G401 (cell line): Measurements from ENCODE around the gene C2CD2. TPM values are rescaled to one million over a fixed set of nuclear protein-coding genes. Genes with fewer than 3 reads are reported as not detected.
"Not testable (repeated sequence)": the region's sequence is repeated elsewhere in the genome, so short reads cannot be mapped to it uniquely, and the experiment has no call there.

Source experiments
- DNase-seq: peaks from one replicate; pipeline ENCODE4 v3.0.0-alpha.2; 2015; ENCODE audit warnings: low spot score
- in situ Hi-C: cut with HindIII; loops from 2 replicates; pipeline ENCODE4 v1.10.0; 2016; ENCODE audit warnings: low sequenced_read_pairs, mixed read lengths
- total RNA-seq: library from RNA; depleted of rRNA; stranded (reverse); fragments of >200 nt; shearing (Covaris generic); gene quantifications from 2 replicates; pipeline ENCODE4 v1.2.3, GENCODE V29; 2014

C2CD2 gene
- total RNA-seq, 1 experiment from 2014 or later: 16.3 TPM

GRCh38 chr21:41961282-41961701, 7.5 kb upstream of the C2CD2 start:
- in situ Hi-C loops: no loop called here
- no peak for DNase-seq

- DNase-seq: no peak
- in situ Hi-C loops: no loop called here
Measured at GRCh38 chr21:41960386-41960785, 6.6 kb upstream of the C2CD2 start.

- DNase-seq, in situ Hi-C loops: not testable (repeated sequence)
Measured at GRCh38 chr21:41959697-41960096, 5.9 kb upstream of the C2CD2 start.

GRCh38 chr21:41958886-41959563, 5.2 kb upstream of the C2CD2 start:
- in situ Hi-C loops: no loop called here
- DNase-seq: peak; percentile 13

- in situ Hi-C loops: no loop called here
- DNase-seq: peak; percentile 30
Measured at GRCh38 chr21:41957991-41958766, 4.4 kb upstream of the C2CD2 start.

GRCh38 chr21:41956926-41957729, 3.3 kb upstream of the C2CD2 start:
- in situ Hi-C loops: no loop called here
- DNase-seq: no peak

DNA sequence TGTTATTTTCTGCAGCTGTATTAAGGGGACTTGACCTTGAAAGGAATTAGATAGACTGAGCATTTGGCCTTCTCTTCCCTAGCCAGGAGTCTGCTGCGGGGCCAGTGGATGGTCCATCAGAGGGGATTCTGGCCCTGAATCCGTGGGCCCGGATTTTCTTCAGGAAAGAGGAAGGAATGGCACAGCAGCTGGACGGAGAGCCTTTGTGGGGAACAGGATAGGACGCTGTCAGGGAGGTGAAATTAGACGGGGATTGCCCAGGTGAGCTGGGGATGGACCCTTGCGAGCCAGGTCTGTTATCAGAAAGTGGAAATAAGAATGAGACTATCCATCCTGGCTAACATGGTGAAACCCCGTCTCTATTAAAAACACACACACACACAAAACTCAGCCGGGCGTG, 1.7 kb upstream of the C2CD2 start:
- DNase-seq: no peak
- in situ Hi-C loops: no loop called here

GRCh38 chr21:41954654-41955499, 1.1 kb upstream of the C2CD2 start:
- in situ Hi-C loops: no loop called here
- DNase-seq: no peak

GRCh38 chr21:41953249-41953830, 478 bp downstream of the C2CD2 start:
- no peak for DNase-seq
- in situ Hi-C loops: no loop called here

- DNase-seq: no peak
- in situ Hi-C loops: no loop called here
Measured at GRCh38 chr21:41952568-41953248, 1.1 kb downstream of the C2CD2 start.

- in situ Hi-C loops: no loop called here
Measured at GRCh38 chr21:41951876-41952567, 1.8 kb downstream of the C2CD2 start.

DNA sequence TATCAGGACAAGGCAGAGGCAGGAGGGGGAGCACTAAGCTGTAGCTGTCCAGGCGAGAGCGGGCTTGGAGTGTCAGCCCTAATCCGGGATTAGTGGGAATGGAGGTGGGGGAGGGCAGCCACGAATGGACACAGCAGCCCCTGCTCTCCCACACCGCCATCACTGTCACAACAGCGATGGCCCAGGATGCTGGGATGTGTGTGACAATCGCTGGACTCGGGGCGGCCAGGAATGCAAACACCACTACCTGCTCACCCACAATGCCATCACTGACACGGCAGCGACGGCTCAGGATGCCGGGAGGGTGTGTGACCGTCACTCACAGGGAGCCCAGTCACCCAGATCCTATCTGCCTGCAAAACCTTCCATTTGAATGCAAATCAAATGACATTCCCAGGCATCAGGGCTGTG, 2.9 kb downstream of the C2CD2 start:
- DNase-seq: no peak
- in situ Hi-C loops: no loop called here

More at GRCh38 chr21:41951876-41952567, 1.8 kb downstream of the C2CD2 start:
- DNase-seq: no peak

DNA sequence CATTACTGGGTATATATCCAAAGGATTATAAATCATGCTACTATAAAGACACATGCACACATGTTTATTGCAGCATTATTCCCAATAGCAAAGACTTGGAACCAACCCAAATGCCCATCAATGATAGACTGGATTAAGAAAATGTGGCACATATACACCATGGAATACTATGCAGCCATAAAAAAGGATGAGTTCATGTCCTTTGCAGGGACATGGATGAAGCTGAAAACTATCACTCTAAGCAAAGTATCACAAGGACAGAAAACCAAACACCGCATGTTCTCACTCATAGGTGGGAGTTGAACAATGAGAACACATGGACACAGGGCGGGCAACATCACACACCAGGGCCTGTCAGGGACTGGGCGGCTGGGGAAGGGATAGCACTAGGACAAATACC, 4.2 kb downstream of the C2CD2 start:
- in situ Hi-C loops, DNase-seq: not testable (repeated sequence)

GRCh38 chr21:41948901-41949300, 4.9 kb downstream of the C2CD2 start:
- in situ Hi-C loops: no loop called here

DNA sequence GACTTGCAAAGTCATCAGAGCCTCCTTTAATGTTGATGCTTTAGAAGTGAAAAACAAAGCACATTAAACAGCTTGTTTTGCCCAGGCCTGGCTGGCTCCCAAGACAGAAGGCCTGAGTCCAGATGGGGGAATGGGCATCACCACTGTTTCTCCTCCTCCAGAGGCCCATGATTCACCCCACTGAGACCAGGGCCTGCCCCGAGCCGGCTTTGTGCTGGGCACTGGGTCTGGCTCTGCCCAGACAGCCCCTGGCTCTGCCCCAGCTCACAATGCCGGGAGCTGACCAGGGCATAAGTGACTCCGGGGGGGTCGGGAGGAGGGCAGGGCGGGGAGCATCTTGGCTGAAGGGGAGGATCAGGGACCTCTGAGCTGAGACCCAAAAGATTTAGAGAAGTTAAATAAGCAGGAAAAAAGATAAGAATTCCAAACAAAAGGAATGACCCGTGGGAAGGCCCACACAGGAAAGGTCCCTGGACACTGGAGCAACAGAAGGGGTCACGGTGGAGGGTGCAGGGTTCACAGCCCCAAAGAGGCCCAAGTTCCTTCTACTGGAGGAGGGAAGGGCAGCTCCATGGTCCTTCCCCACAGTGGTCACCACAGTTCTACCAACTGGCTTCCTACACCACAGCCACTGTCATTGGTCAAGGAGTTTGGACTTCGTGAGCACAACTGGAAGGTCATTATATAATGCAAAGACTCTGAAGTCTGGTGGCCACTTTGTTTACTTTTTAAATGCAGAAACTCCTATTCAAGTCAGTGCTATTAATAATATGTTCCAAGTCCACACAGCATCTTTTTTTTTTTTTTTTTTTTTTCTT, 5.5 kb downstream of the C2CD2 start:
- in situ Hi-C loops: no loop called here
- peak; percentile 28 for DNase-seq

More at GRCh38 chr21:41948901-41949300, 4.9 kb downstream of the C2CD2 start:
- no peak for DNase-seq

GRCh38 chr21:41945982-41946381, 7.8 kb downstream of the C2CD2 start:
- in situ Hi-C loops: no loop called here

DNA sequence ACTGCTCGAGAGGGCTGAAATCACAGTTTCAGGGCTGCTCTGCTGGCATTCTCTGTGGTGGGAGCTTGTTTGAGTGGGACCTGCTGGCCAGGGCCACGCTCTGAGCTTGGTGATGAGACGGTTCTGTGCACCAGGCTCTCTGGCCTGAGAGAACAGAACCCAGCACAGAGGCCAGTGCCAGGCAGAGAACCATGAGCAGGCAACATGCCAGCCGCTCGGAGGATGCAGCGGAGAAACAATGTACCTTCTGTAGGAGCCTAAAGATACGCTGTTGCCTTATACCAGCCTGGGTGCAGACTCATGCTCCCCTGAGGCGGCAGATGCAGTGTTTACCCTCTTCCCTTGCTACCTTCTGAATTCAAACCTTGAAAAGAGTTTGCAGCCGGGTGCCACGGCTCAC, 10.0 kb downstream of the C2CD2 start:
- no peak for DNase-seq
- in situ Hi-C loops: no loop called here

More at GRCh38 chr21:41945982-41946381, 7.8 kb downstream of the C2CD2 start:
- no peak for DNase-seq
